Upper lobe of right lung (tissue), 1 donor: ENCODE results near the gene SIVA1. TPM values are rescaled to one million over a fixed set of nuclear protein-coding genes. Genes with fewer than 3 reads are reported as not detected.

Experiments used
- ATAC-seq: fragments of 200-7000 bp; cut with Tn5 transposase; one replicate; pipeline ENCODE4 v1.9.1; 2020; ENCODE audit warnings: mild to moderate bottlenecking, moderate library complexity
- DNase-seq: peaks from one replicate; pipeline ENCODE4 v3.0.0-alpha.2; 2020
- H3K27ac ChIP-seq: fragments of 200-600 bp; one replicate; pipeline ENCODE4 v1.8.0; 2022
- H3K27me3 ChIP-seq: fragments of 200-600 bp; one replicate; pipeline ENCODE4 v1.8.0; 2022; ENCODE audit warnings: mild to moderate bottlenecking
- H3K36me3 ChIP-seq: fragments of 200-600 bp; one replicate; pipeline ENCODE4 v1.8.0; 2022
- H3K4me1 ChIP-seq: fragments of 200-600 bp; one replicate; pipeline ENCODE4 v1.8.0; 2022
- H3K4me3 ChIP-seq: fragments of 200-600 bp; one replicate; pipeline ENCODE4 v1.8.0; 2022; ENCODE audit warnings: mild to moderate bottlenecking
- H3K9me3 ChIP-seq: fragments of 200-600 bp; one replicate; pipeline ENCODE4 v1.8.0; 2022
- CTCF ChIP-seq: fragments of 200-600 bp; IDR thresholded peaks from one replicate; pipeline ENCODE4 v1.8.0; 2022; ENCODE audit warnings: antibody characterized with exemption
- intact Hi-C: fragments of 100-400 bp; cut with DNase I; formaldehyde crosslinking; loops from one replicate; pipeline ENCODE4 v1.11.0; 2022
- total RNA-seq: library from RNA; stranded (reverse); fragmentation: NEBNext Ultra II Directional; extraction: Animal tissue kit (Norgen Biotek cat#: 25700); gene quantifications from one replicate; pipeline ENCODE4 v1.2.1, GENCODE V29; 2021
- donor health status: DM: no; HTN: yes; CAD: no; lungs with severe emphysema.

SIVA1 gene
- total RNA-seq, 1 donor from 2014 or later: 66.1 TPM

- DNase-seq (no peak), ATAC-seq (no peak)
- TF ChIP-seq CTCF: no peak
- Histone ChIP-seq H3K9me3 (no peaks in the 10 kb centered on the region), H3K36me3 (no peaks in the 10 kb centered on the region), H3K27me3 (no peaks in the 10 kb centered on the region), H3K4me1 (peaks cover 20% of the 10 kb centered on the region), H3K4me3 (no peak overlapping the region), H3K27ac (no peak overlapping the region)
- intact Hi-C loops: no loop called here
Measured at GRCh38 chr14:104804481-104805325, 51.8 kb downstream of the SIVA1 start.

- DNase-seq (no peak), ATAC-seq (peak; percentile 46)
- no peaks in the 10 kb centered on the region for H3K27me3 ChIP-seq
- no peak overlapping the region for H3K27ac ChIP-seq
- intact Hi-C loops: no loop called here
- no peaks in the 10 kb centered on the region for H3K36me3 ChIP-seq
- no peaks in the 10 kb centered on the region for H3K9me3 ChIP-seq
- H3K4me1 ChIP-seq: peaks cover 15% of the 10 kb centered on the region
- H3K4me3 ChIP-seq: no peak overlapping the region
- no peak for TF ChIP-seq CTCF
Measured at GRCh38 chr14:104805326-104805678, 52.4 kb downstream of the SIVA1 start.

- no peak overlapping the region for H3K27ac ChIP-seq
Measured at GRCh38 chr14:104805941-104806624, 53.1 kb downstream of the SIVA1 start.

GRCh38 chr14:104806625-104807465 is 53.9 kb downstream of the SIVA1 start:
- ATAC-seq (no peak), DNase-seq (peak; percentile 16)
- H3K9me3 ChIP-seq: no peaks in the 10 kb centered on the region
- H3K27me3 ChIP-seq: no peaks in the 10 kb centered on the region
- no peak for TF ChIP-seq CTCF
- H3K4me1 ChIP-seq: peaks cover 9% of the 10 kb centered on the region
- no peak overlapping the region for H3K4me3 ChIP-seq
- intact Hi-C loops: no loop called here
- H3K27ac ChIP-seq: no peak overlapping the region
- H3K36me3 ChIP-seq: no peaks in the 10 kb centered on the region

More at GRCh38 chr14:104805941-104806624, 53.1 kb downstream of the SIVA1 start:
- H3K4me3 ChIP-seq: no peak overlapping the region
- DNase-seq (peak; percentile 37), ATAC-seq (no peak)
- no peak for TF ChIP-seq CTCF
- H3K36me3 ChIP-seq: no peaks in the 10 kb centered on the region
- H3K9me3 ChIP-seq: no peaks in the 10 kb centered on the region
- peaks cover 15% of the 10 kb centered on the region for H3K4me1 ChIP-seq
- H3K27me3 ChIP-seq: no peaks in the 10 kb centered on the region
- intact Hi-C loops: no loop called here

GRCh38 chr14:104808456-104808855 is 55.5 kb downstream of the SIVA1 start:
- H3K4me3 ChIP-seq: no peak overlapping the region
- DNase-seq (peak; percentile 44), ATAC-seq (no peak)
- no peaks in the 10 kb centered on the region for H3K4me1 ChIP-seq
- no peak for TF ChIP-seq CTCF
- no peaks in the 10 kb centered on the region for H3K27me3 ChIP-seq
- no peaks in the 10 kb centered on the region for H3K36me3 ChIP-seq
- no peaks in the 10 kb centered on the region for H3K9me3 ChIP-seq
- no peak overlapping the region for H3K27ac ChIP-seq
- intact Hi-C loops: no loop called here

Other genes with a start within 250 kb of the SIVA1 start
- gene C14orf180, start 173.4 kb upstream of the SIVA1 start, total RNA-seq: 0.14 TPM
- not detected for gene TMEM179, start 148.4 kb upstream of the SIVA1 start, total RNA-seq
- gene INF2, start 63.5 kb upstream of the SIVA1 start, total RNA-seq: 117 TPM
- gene ADSS1, start 28.9 kb upstream of the SIVA1 start, total RNA-seq: 5.5 TPM
- 174 TPM for gene AKT1, start 42.6 kb downstream of the SIVA1 start, total RNA-seq
- 12.3 TPM for gene ZBTB42, start 48.0 kb downstream of the SIVA1 start, total RNA-seq
- 30.3 TPM for gene CEP170B, start 112.1 kb downstream of the SIVA1 start, total RNA-seq
- gene PLD4, start 171.7 kb downstream of the SIVA1 start, total RNA-seq: 3.1 TPM
- gene AHNAK2, start 225.2 kb downstream of the SIVA1 start, total RNA-seq: 13.7 TPM
- 6.9 TPM for gene CLBA1, start 232.6 kb downstream of the SIVA1 start, total RNA-seq